Measurements from ENCODE around the gene ABL1. TPM values are rescaled to one million over a fixed set of nuclear protein-coding genes. Genes with fewer than 3 reads are reported as not detected.

The ABL1 gene
- total and polyA plus RNA-seq, 4 donors, result 23.3 to 60.0 (median 37.7) TPM

DNA sequence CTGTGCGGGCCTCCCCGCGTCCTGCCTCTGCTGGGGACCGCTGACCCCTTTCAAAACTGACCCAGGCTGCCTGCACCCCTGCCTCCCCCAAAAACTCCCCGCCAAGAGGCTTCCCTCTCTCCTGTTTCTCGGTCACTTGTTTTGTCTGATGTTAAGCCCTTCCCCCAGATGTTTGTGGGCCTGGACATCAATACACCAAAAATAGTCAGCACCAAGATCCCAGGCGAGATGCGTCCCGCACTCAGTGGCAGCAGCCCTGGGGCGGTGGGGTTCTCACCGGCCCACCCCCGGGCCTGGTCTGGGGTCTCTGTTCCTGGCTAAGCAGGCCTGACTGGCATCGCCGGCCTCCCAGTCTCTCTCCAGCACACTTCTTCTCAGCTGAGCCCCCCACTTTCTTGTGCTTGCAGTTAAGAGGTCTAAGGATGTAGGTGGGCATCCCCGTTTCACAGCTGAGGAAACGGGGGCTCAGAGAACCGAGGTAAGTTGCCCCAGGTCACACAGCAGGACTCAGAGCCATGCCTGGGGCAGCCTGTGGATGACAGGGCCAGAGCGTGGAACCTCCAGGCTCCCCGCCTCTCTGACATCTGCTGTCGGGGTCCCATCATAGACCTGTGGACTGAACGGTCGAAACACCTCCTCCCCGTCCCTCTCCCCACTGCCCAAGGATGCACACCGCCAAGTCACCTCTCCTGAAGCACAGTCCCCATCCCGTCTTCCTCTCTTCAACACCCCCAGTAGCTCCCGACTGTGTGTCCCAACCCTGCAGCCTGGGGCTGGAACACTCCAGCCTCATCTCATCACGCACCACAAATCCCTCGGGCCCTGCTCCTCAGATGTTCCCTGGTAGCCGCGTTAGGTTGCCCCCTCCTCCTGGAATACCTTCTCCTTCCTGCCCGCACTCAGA lies 87.2 kb downstream of the ABL1 start:
- WGBS, 2 donors, result 76 to 85% methylated on average over 31 of the region's 31 CpGs
- peaks cover 0 to 34% (median 0%) of the 10 kb centered on the region in 3 donors for H3K27me3 ChIP-seq (ENCODE audit: control insufficient read depth in 3 of 3, insufficient read depth in 3 of 3, low read length in 2 of 3)

DNA sequence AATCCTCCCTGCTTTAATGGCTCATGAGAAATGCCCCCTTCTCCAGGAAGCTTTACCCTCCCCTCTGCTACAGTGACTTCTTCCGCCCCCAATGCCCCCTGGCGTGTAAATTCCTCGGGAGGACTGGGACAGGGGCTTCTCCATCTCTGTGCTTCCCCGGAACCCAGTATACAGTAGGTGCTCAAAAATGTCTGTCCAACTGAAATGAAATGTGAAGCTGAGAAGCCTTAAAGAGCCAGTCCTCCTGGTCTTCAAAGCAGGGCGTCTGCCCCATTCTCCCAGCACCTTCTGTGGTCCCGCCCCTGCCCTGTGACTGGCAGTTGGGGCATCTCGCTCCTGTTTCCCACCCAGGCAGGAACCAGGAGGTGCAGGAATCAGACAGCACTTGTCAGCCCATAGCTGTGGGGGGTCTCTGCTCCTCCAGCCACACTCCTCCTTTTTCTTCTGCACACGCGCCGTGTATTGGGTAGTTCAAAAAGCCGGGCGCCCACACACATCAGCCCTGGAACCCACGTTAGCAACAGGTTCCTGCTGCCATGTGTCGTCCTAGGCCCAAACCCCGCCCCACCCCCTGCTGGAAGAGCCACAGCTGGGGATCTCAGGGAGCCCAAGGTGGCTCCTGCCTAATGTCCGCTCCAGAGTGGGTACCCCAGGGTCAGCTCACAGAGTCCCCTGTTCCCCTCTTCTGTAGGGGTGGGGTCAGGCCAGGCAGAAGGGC lies 88.0 kb downstream of the ABL1 start:
- Histone ChIP-seq H3K27ac (ENCODE audit: low read depth in 1 of 2, low read length in 1 of 2) (no peak overlapping the region), H3K4me3 (no peak overlapping the region), H3K4me1 (ENCODE audit: control insufficient read depth in 5 of 5, insufficient read depth in 5 of 5, low read length in 5 of 5) (peaks cover 0 to 15% (median 0%) of the 10 kb centered on the region in 5 donors), H3K27me3 (ENCODE audit: control insufficient read depth in 3 of 3, insufficient read depth in 3 of 3, low read length in 2 of 3) (peaks cover 0 to 34% (median 0%) of the 10 kb centered on the region in 3 donors), H3K36me3 (ENCODE audit: control insufficient read depth in 4 of 4, insufficient read depth in 4 of 4, low read length in 4 of 4) (no peaks in the 10 kb centered on the region), H3K9ac (ENCODE audit: insufficient read depth in 1 of 2, low read length in 2 of 2) (no peak overlapping the region), H3K9me3 (ENCODE audit: control insufficient read depth in 4 of 4, insufficient read depth in 3 of 4, low read length in 3 of 4) (peaks cover 0 to 2% (median 0%) of the 10 kb centered on the region in 4 donors)
- TF ChIP-seq, protein P1, sequence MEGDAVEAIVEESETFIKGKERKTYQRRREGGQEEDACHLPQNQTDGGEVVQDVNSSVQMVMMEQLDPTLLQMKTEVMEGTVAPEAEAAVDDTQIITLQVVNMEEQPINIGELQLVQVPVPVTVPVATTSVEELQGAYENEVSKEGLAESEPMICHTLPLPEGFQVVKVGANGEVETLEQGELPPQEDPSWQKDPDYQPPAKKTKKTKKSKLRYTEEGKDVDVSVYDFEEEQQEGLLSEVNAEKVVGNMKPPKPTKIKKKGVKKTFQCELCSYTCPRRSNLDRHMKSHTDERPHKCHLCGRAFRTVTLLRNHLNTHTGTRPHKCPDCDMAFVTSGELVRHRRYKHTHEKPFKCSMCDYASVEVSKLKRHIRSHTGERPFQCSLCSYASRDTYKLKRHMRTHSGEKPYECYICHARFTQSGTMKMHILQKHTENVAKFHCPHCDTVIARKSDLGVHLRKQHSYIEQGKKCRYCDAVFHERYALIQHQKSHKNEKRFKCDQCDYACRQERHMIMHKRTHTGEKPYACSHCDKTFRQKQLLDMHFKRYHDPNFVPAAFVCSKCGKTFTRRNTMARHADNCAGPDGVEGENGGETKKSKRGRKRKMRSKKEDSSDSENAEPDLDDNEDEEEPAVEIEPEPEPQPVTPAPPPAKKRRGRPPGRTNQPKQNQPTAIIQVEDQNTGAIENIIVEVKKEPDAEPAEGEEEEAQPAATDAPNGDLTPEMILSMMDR (IDR thresholded peaks at IDR 0.05; ENCODE audit: control extremely low read depth, extremely low read depth), result no peak
- WGBS, 2 donors, result 67 to 75% methylated on average over 16 of the region's 16 CpGs
- ATAC-seq (ENCODE audit: insufficient read depth, low FRiP score) (no peak), DNase-seq (no peak)

More for the DNA sequence above, 87.2 kb downstream of the ABL1 start:
- no peak for DNase-seq
- Histone ChIP-seq H3K4me1 (ENCODE audit: control insufficient read depth in 5 of 5, insufficient read depth in 5 of 5, low read length in 5 of 5) (peaks cover 0 to 15% (median 0%) of the 10 kb centered on the region in 5 donors), H3K27ac (ENCODE audit: low read depth in 1 of 2, low read length in 1 of 2) (no peak overlapping the region), H3K9ac (ENCODE audit: insufficient read depth in 1 of 2, low read length in 2 of 2) (no peak overlapping the region), H3K9me3 (ENCODE audit: control insufficient read depth in 4 of 4, insufficient read depth in 3 of 4, low read length in 3 of 4) (peaks cover 0 to 2% (median 0%) of the 10 kb centered on the region in 4 donors), H3K4me3 (no peak overlapping the region), H3K36me3 (ENCODE audit: control insufficient read depth in 4 of 4, insufficient read depth in 4 of 4, low read length in 4 of 4) (no peaks in the 10 kb centered on the region)
- TF ChIP-seq, protein P1 (IDR thresholded peaks at IDR 0.05; ENCODE audit: control extremely low read depth, extremely low read depth), result no peak
- no peak for ATAC-seq (ENCODE audit: insufficient read depth, low FRiP score)

DNA sequence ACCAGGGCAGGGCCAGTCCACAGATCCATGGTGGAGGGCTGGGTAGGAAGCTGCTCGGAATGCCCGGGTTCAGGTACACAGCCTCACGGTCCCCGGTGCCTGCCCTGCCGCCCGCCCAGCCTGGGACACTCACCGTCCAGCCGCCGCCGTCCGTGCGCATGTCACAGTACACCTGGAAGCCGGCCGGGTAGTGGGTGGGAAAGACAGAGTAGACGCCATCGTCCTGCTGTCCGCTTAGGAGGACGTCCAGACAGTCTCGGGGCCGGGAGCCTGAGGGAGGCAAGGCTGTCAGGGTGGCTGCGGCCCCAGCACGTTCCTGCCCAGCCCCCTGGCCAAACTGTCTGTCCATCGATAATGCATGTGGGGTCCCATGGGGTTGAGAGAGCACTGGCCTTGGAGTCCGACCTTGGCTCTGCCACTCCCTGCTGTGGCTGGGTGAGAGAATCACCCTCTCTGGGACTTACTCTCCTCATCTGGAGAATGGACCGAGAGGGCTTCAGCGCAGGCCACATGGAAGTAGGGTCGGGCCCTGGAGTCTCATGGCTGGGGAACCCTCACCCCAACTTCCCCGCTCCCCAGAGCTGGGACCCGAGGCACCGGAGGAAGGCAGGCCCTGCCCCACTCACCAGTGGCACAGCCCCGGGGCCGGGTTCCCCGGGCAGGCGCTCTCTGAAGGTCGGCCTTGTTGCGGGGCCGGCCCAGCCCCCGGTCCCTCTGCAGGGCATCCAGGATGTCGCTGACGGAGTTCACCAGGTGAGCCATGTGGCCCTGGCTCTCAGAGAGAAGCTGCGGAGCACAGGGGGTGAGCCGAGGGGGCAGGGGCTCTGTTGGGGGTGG lies 88.8 kb downstream of the ABL1 start:
- WGBS, 2 donors, result 79 to 90% methylated on average over 41 to 42 of the region's 42 CpGs
- Histone ChIP-seq H3K27me3 (ENCODE audit: control insufficient read depth in 3 of 3, insufficient read depth in 3 of 3, low read length in 2 of 3) (peaks cover 0 to 27% (median 0%) of the 10 kb centered on the region in 3 donors), H3K36me3 (ENCODE audit: control insufficient read depth in 4 of 4, insufficient read depth in 4 of 4, low read length in 4 of 4) (no peaks in the 10 kb centered on the region), H3K9me3 (ENCODE audit: control insufficient read depth in 4 of 4, insufficient read depth in 3 of 4, low read length in 3 of 4) (peaks cover 0 to 2% (median 0%) of the 10 kb centered on the region in 4 donors), H3K4me1 (ENCODE audit: control insufficient read depth in 5 of 5, insufficient read depth in 5 of 5, low read length in 5 of 5) (peaks cover 0 to 15% (median 0%) of the 10 kb centered on the region in 5 donors), H3K9ac (ENCODE audit: insufficient read depth in 1 of 2, low read length in 2 of 2) (no peak overlapping the region), H3K4me3 (no peak overlapping the region), H3K27ac (ENCODE audit: low read depth in 1 of 2, low read length in 1 of 2) (no peak overlapping the region)
- no peak for ATAC-seq (ENCODE audit: insufficient read depth, low FRiP score)
- TF ChIP-seq, protein P1 (IDR thresholded peaks at IDR 0.05; ENCODE audit: control extremely low read depth, extremely low read depth), result no peak
- DNase-seq, result no peak

All from lung (tissue), 12 donors.